Astrocyte (in vitro differentiated cells and primary cell): ENCODE data around the gene SMDT1. TPM values are rescaled to one million over a fixed set of nuclear protein-coding genes. Genes with fewer than 3 reads are reported as not detected.

Experiments used
- DNase-seq: peaks from one replicate; pipeline ENCODE4 v3.0.0-alpha.2; 2010; ENCODE audit warnings: low read depth
- FAIRE-seq: peaks from 2 replicates; lab custom pipeline; 2011; peaks lifted over from hg19 to GRCh38; lab: Jason Lieb, UNC
- H2AFZ ChIP-seq: 2 replicates; pipeline ENCODE4 v1.6.0; 2012; ENCODE audit warnings: low read depth, low read length, inconsistent platforms
- H3K27ac ChIP-seq: 2 replicates; pipeline ENCODE4 v1.5.1; 2011; ENCODE audit warnings: low read depth, low read length, inconsistent platforms
- H3K27me3 ChIP-seq: 2 replicates; pipeline ENCODE4 v1.6.0; 2011; ENCODE audit warnings: low read length, inconsistent platforms; ENCODE audit not compliant: insufficient read depth
- H3K36me3 ChIP-seq: 2 replicates; pipeline ENCODE4 v1.5.1; 2011; ENCODE audit warnings: low read length, inconsistent platforms; ENCODE audit not compliant: insufficient read depth
- H3K4me1 ChIP-seq: 2 replicates; pipeline ENCODE4 v1.5.1; 2011; ENCODE audit warnings: low read length, inconsistent platforms; ENCODE audit not compliant: insufficient read depth
- H3K4me2 ChIP-seq: 2 replicates; pipeline ENCODE4 v1.6.0; 2012; ENCODE audit warnings: low read length, inconsistent platforms
- H3K4me3 ChIP-seq: 2 replicates; pipeline ENCODE4 v1.5.1; 2011; ENCODE audit warnings: low read depth, mild to moderate bottlenecking, low read length, inconsistent platforms; ENCODE audit not compliant: insufficient read depth
- H3K79me2 ChIP-seq: 2 replicates; pipeline ENCODE4 v1.6.0; 2012; ENCODE audit warnings: mild to moderate bottlenecking, low read length, inconsistent platforms; ENCODE audit not compliant: insufficient read depth
- H3K9ac ChIP-seq: 2 replicates; pipeline ENCODE4 v1.6.0; 2012; ENCODE audit warnings: mild to moderate bottlenecking, low read length, inconsistent platforms
- H3K9me3 ChIP-seq: 2 replicates; pipeline ENCODE4 v1.5.1; 2012; ENCODE audit warnings: low read depth, mild to moderate bottlenecking, low read length, inconsistent platforms; ENCODE audit not compliant: insufficient read depth
- H4K20me1 ChIP-seq: 2 replicates; pipeline ENCODE4 v1.6.0; 2012; ENCODE audit warnings: low read length, inconsistent platforms; ENCODE audit not compliant: insufficient read depth
- H3K27ac Mint-ChIP-seq: one replicate; pipeline ENCODE4 v1.8.0; 2021; ENCODE audit warnings: mild to moderate bottlenecking, mixed read lengths; ENCODE audit not compliant: unreplicated experiment
- H3K27me3 Mint-ChIP-seq: one replicate; pipeline ENCODE4 v1.8.0; 2021; ENCODE audit warnings: low read depth, mixed read lengths; ENCODE audit not compliant: unreplicated experiment
- H3K36me3 Mint-ChIP-seq: one replicate; pipeline ENCODE4 v1.8.0; 2021; ENCODE audit warnings: low read depth, mixed read lengths; ENCODE audit not compliant: unreplicated experiment
- H3K4me1 Mint-ChIP-seq: one replicate; pipeline ENCODE4 v1.8.0; 2021; ENCODE audit warnings: low read depth, mixed read lengths; ENCODE audit not compliant: unreplicated experiment
- H3K4me3 Mint-ChIP-seq: one replicate; pipeline ENCODE4 v1.8.0; 2021; ENCODE audit warnings: mild to moderate bottlenecking, moderate library complexity, mixed read lengths; ENCODE audit not compliant: unreplicated experiment
- H3K9me3 Mint-ChIP-seq: one replicate; pipeline ENCODE4 v1.8.0; 2021; ENCODE audit warnings: mild to moderate bottlenecking, mixed read lengths; ENCODE audit not compliant: unreplicated experiment
- CTCF ChIP-seq: IDR thresholded peaks from 2 replicates; pipeline ENCODE4 v1.5.1; 2011; ENCODE audit warnings: low read depth, mild to moderate bottlenecking, inconsistent platforms, low read length, moderate library complexity; ENCODE audit not compliant: insufficient read depth
- EZH2 ChIP-seq: IDR thresholded peaks from 2 replicates; pipeline ENCODE4 v1.6.1; 2012; ENCODE audit warnings: mild to moderate bottlenecking, low read length, inconsistent platforms; ENCODE audit not compliant: insufficient read depth
- total RNA-seq: library from RNA; stranded (reverse); gene quantifications from 2 replicates; pipeline ENCODE4 v1.2.1, GENCODE V29; 2021

SMDT1 gene
- total RNA-seq, 1 donor from 2014 or later = 31.1 TPM

DNA sequence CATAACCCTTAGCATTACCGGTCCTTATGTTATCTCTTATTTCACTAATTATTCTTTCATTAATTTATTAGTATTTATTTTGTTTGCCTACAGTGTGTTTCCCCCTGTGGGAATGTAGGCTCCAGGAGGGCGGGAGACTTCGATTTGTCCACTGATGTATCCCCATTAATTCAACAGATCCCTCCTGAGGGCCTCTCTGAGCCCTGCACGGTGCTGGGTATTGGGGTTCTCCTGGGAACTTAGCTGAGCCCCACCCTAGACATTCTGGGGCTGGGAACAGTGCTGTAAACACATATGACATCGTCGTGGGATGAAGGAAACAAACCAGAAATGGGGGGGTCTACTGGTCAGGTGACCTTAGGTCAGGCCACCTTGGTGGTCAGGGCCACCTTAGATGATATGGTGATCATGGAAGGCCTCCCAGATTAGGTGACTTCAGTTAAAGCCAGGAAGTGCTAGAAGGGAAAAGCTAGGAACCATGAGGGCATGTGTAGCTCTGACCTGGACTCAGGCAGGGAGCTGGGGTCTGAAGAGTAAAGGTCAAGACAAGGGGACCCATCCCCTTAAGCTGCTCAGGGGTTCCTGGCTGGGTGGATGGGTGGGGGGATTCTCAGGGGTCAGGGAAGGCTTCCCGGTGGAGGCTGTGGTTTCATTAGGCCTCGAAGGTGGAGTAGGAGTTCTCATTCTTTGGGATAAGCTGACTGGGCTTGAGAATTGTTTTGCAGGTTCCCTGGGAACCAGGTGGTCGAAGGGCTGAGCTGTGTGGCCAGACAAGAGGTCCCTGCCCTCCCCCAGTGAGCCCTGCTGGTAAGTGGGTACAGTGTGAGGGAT, 4.4 kb upstream of the SMDT1 start:
- FAIRE-seq (no peak), DNase-seq (no peak)
- peaks cover 13% of the 10 kb centered on the region for H3K9me3 Mint-ChIP-seq
- H3K4me3 Mint-ChIP-seq = no peak overlapping the region
- H3K79me2 ChIP-seq = peaks cover 14% of the 10 kb centered on the region
- H3K4me3 ChIP-seq = peak overlapping the region; percentile 48
- peak overlapping the region; percentile 64 for H3K27ac ChIP-seq
- no peaks in the 10 kb centered on the region for H3K27me3 ChIP-seq
- no peak overlapping the region for H3K27ac Mint-ChIP-seq
- no peaks in the 10 kb centered on the region for H3K36me3 ChIP-seq
- no peaks in the 10 kb centered on the region for H4K20me1 ChIP-seq
- no peak for TF ChIP-seq EZH2
- no peak for TF ChIP-seq CTCF
- peak overlapping the region; percentile 85 for H3K4me2 ChIP-seq
- H3K4me1 Mint-ChIP-seq = no peaks in the 10 kb centered on the region
- H2AFZ ChIP-seq = peak overlapping the region; percentile 86
- no peaks in the 10 kb centered on the region for H3K27me3 Mint-ChIP-seq
- no peaks in the 10 kb centered on the region for H3K9me3 ChIP-seq
- peaks cover 2% of the 10 kb centered on the region for H3K36me3 Mint-ChIP-seq
- peak overlapping the region; percentile 90 for H3K9ac ChIP-seq
- peaks cover 25% of the 10 kb centered on the region for H3K4me1 ChIP-seq

DNA sequence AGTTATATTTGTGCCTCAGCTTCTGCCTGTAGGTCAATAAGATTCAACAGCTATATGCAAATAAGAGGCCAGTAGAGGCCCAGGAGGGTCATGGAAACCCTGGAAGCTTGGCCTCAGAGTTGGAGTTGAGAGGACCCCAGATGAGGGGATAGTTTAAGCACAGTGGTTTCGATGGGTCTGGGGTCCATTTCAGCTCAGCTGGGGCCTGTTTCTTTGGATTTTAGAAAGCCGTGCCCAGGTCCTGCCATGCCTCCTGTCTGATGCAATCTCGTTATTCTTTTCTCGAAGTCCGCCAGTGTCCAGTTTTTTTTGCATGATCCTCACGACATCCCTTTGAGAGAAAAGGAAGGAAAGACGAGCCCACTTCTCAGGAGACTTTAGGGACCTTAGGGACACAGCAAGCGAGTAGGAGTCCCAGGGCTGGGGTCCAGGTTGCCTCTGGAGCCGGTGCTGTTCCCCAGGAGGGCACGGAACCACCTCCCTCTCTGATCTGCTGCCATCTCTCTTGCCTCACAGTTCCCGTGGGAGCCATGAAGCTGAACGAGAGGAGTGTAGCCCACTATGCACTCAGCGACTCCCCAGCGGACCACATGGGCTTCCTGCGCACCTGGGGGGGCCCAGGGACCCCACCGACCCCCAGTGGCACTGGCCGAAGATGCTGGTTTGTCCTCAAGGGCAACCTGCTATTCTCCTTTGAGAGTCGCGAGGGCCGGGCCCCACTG, 2.6 kb upstream of the SMDT1 start:
- Histone ChIP-seq H3K9ac (no peak overlapping the region), H3K4me2 (no peak overlapping the region), H4K20me1 (no peaks in the 10 kb centered on the region), H3K9me3 (no peaks in the 10 kb centered on the region), H3K4me1 (peaks cover 22% of the 10 kb centered on the region), H3K79me2 (peaks cover 26% of the 10 kb centered on the region), H3K4me3 (no peak overlapping the region), H3K27ac (no peak overlapping the region), H3K27me3 (no peaks in the 10 kb centered on the region), H3K36me3 (no peaks in the 10 kb centered on the region), H2AFZ (no peak overlapping the region)
- peaks cover 13% of the 10 kb centered on the region for H3K9me3 Mint-ChIP-seq
- no peak for FAIRE-seq
- no peak for DNase-seq
- H3K4me1 Mint-ChIP-seq = no peaks in the 10 kb centered on the region
- no peak overlapping the region for H3K27ac Mint-ChIP-seq
- H3K36me3 Mint-ChIP-seq = no peaks in the 10 kb centered on the region
- no peak for TF ChIP-seq CTCF
- TF ChIP-seq EZH2 = no peak
- H3K27me3 Mint-ChIP-seq = no peaks in the 10 kb centered on the region
- no peak overlapping the region for H3K4me3 Mint-ChIP-seq
